Liver (tissue), 9 donors: Measurements from ENCODE around the gene EXD2. TPM values are rescaled to one million over a fixed set of nuclear protein-coding genes. Genes with fewer than 3 reads are reported as not detected.
A peak's percentile ranks its signal among the peaks of the same experiment; 100 is the strongest.

ENCODE experiments used
- DNase-seq: peaks from one replicate; pipeline ENCODE4 v3.0.0-alpha.2; 2017; ENCODE audit warnings: low spot score
- H3K27ac ChIP-seq, 2 donors: one replicate each; pipeline ENCODE4 v1.7.0; 2013; ENCODE audit warnings: inconsistent platforms in 2 of 2, low read length in 2 of 2, control low read depth in 1 of 2, low read depth in 1 of 2, mild to moderate bottlenecking in 1 of 2
- H3K27me3 ChIP-seq, 4 donors: one replicate each; pipeline versions ENCODE4 v1.6.1 to v1.7.0; 2013; ENCODE audit warnings: low read length in 3 of 4, inconsistent platforms in 1 of 4, mild to moderate bottlenecking in 1 of 4, moderate library complexity in 1 of 4; ENCODE audit not compliant: control insufficient read depth in 4 of 4, insufficient read depth in 4 of 4
- H3K36me3 ChIP-seq, 4 donors: one replicate each; pipeline versions ENCODE4 v1.6.1 to v1.7.0; 2013; ENCODE audit warnings: low read length in 3 of 4, mild to moderate bottlenecking in 3 of 4, low read depth in 1 of 4, moderate library complexity in 1 of 4; ENCODE audit not compliant: control insufficient read depth in 4 of 4, insufficient read depth in 3 of 4
- H3K4me1 ChIP-seq, 4 donors: one replicate each; pipeline versions ENCODE4 v1.6.1 to v1.7.0; 2013; ENCODE audit warnings: low read length in 3 of 4, mild to moderate bottlenecking in 3 of 4, moderate library complexity in 1 of 4; ENCODE audit not compliant: control insufficient read depth in 4 of 4, insufficient read depth in 4 of 4
- H3K4me3 ChIP-seq, 3 donors: one replicate each; pipeline versions ENCODE4 v1.6.1 to v1.7.0; 2013; ENCODE audit warnings: low read length in 3 of 3, control low read depth in 1 of 3, low read depth in 1 of 3, mild to moderate bottlenecking in 1 of 3
- H3K9ac ChIP-seq, 2 donors: one replicate each; pipeline ENCODE4 v1.7.0; 2013; ENCODE audit warnings: low read length in 2 of 2, mild to moderate bottlenecking in 2 of 2, moderate library complexity in 2 of 2, control low read depth in 1 of 2, low read depth in 1 of 2
- H3K9me3 ChIP-seq, 4 donors: one replicate each; pipeline versions ENCODE4 v1.6.1 to v1.7.0; 2013; ENCODE audit warnings: low read length in 3 of 4; ENCODE audit not compliant: control insufficient read depth in 4 of 4
- EGR1 ChIP-seq, 2 donors: IDR thresholded peaks; 2 replicates each; pipeline ENCODE4 v1.6.1; 2016 to 2018; ENCODE audit warnings: antibody characterized with exemption in 2 of 2, low read depth in 2 of 2
- FOXA1 ChIP-seq: IDR thresholded peaks from 2 replicates; pipeline ENCODE4 v1.6.1; 2016; ENCODE audit warnings: antibody characterized with exemption
- FOXA2 ChIP-seq: IDR thresholded peaks from 2 replicates; pipeline ENCODE4 v1.6.1; 2016; ENCODE audit warnings: antibody characterized with exemption
- HNF4A ChIP-seq, 2 donors: conservative IDR thresholded peaks; 2 replicates each; pipeline ENCODE4 v1.6.1; 2016; ENCODE audit warnings: antibody characterized with exemption in 2 of 2, mild to moderate bottlenecking in 2 of 2
- HNF4G ChIP-seq: IDR thresholded peaks from 2 replicates; pipeline ENCODE4 v1.6.1; 2016; ENCODE audit warnings: antibody characterized with exemption
- JUND ChIP-seq, 2 donors: IDR thresholded peaks; 2 replicates each; pipeline ENCODE4 v1.6.1; 2016; ENCODE audit warnings: antibody characterized with exemption in 2 of 2
- NR2F2 ChIP-seq: IDR thresholded peaks from 2 replicates; pipeline ENCODE4 v1.6.1; 2016; ENCODE audit warnings: antibody characterized with exemption
- RAD21 ChIP-seq, 2 donors: IDR thresholded peaks; 2 replicates each; pipeline ENCODE4 v1.6.1; 2016; ENCODE audit warnings: antibody characterized with exemption in 2 of 2, mild to moderate bottlenecking in 2 of 2
- RXRA ChIP-seq, 2 donors: IDR thresholded peaks; 2 replicates each; pipeline ENCODE4 v1.6.1; 2017 to 2018; ENCODE audit warnings: antibody characterized with exemption in 2 of 2, mild to moderate bottlenecking in 1 of 2
- SP1 ChIP-seq: IDR thresholded peaks from 2 replicates; pipeline ENCODE4 v1.6.1; 2018; ENCODE audit warnings: antibody characterized with exemption, mild to moderate bottlenecking
- TAF1 ChIP-seq: conservative IDR thresholded peaks from 2 replicates; pipeline ENCODE4 v1.6.1; 2016; ENCODE audit warnings: antibody characterized with exemption, mild to moderate bottlenecking
- YY1 ChIP-seq: IDR thresholded peaks from 2 replicates; pipeline ENCODE4 v1.6.1; 2016; ENCODE audit warnings: antibody characterized with exemption, mild to moderate bottlenecking
- WGBS: extraction: QIAGEN DNeasy Blood & Tissue Kit; methylation state at CpG from one replicate; pipeline ENCODE4 v1.1.7; 2013; 5-methylcytosine and 5-hydroxymethylcytosine counted together
- polyA plus RNA-seq, 2 donors: library from polyadenylated mRNA; stranded (reverse) in 1 of 2; unstranded in 1 of 2; fragments of 200-250 nt in 1 of 2; fragments of >200 nt in 1 of 2; fragmentation: Nextera tagmentation in 1 of 2; extraction: Ambion mirVana in 1 of 2; gene quantifications; one replicate each; pipeline versions ENCODE4 v1.2.1 to v1.2.3, GENCODE V29; 2013 to 2015
- total RNA-seq, 2 donors: library from RNA; depleted of rRNA; stranded (reverse); fragments of >200 nt; gene quantifications; one replicate each; pipeline ENCODE4 v1.2.3, GENCODE V29; 2014
- TF ChIP-seq, protein P1 (sequence below): IDR thresholded peaks from 2 replicates; pipeline ENCODE4 v1.6.1; 2016; ENCODE audit warnings: antibody characterized with exemption
- TF ChIP-seq, protein P2 (sequence below): IDR thresholded peaks from 2 replicates; pipeline ENCODE4 v1.6.1; 2016; ENCODE audit warnings: antibody characterized with exemption
- TF ChIP-seq, protein P3 (sequence below): IDR thresholded peaks from 2 replicates; pipeline ENCODE4 v1.6.1; 2016; ENCODE audit warnings: antibody characterized with exemption, mild to moderate bottlenecking
- TF ChIP-seq, protein P4 (sequence below): fragments of 150-350 bp; IDR thresholded peaks from 2 replicates; pipeline ENCODE4 v1.5.1; 2017; ENCODE audit warnings: improper control_type of control experiment, low read depth, low read length; ENCODE audit not compliant: missing input control
- TF ChIP-seq, protein P5 (sequence below): IDR thresholded peaks from 2 replicates; pipeline ENCODE4 v1.6.1; 2016; ENCODE audit warnings: antibody characterized with exemption
- donor health status: healthy.
- donor health status: healthy.
- donor health status: healthy.
- donor health status: healthy.
- donor health status: healthy.

EXD2 gene
- total and polyA plus RNA-seq, 4 donors: 4.7 to 8.8 (median 5.0) TPM

DNA sequence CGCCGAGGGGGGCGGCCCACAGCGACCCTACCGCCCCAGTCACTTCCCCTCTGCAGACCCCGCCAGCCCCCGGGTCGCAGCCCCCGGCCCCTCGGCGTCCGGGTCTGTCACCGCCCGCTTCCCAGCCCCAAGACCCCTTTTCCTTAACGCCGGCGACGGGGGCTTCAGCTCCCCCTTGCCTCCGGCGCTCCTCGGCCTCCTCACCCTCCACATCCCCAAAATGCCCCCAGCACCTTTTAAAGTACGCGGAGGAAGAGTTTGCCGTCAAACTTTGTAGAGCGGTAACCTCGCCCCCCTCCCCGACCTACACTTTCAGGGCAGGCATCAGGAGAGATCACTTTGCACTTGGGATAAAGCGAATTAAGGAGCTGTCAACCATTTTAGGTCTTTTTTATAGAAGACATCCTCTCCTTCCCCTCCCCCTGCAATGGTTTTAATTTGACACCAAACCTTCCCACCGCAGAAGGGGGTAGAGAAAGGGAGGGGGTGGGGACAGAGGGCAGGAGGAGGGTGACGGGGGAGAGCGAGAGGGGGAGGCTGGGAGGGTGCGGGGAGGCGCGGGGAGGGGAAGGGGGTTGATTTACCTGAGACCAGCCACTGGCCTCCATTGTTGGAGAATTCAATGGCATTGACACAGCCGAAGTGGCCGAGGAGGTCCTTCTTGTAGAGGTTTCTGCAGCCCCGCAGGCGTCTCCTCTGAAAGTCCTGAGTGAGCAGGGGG, 39.0 kb upstream of the EXD2 start:
- TF ChIP-seq, protein P1, sequence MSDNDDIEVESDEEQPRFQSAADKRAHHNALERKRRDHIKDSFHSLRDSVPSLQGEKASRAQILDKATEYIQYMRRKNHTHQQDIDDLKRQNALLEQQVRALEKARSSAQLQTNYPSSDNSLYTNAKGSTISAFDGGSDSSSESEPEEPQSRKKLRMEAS: peak; percentile 6
- TF ChIP-seq EGR1 (IDR thresholded peaks at IDR 0.05; ENCODE audit: low read depth in 2 of 2): no peak
- Histone ChIP-seq H3K27me3 (no peaks in the 10 kb centered on the region), H3K9me3 (no peaks in the 10 kb centered on the region), H3K9ac (peak overlapping the region; percentile 88 to 91), H3K36me3 (peaks cover 0 to 5% (median 0%) of the 10 kb centered on the region in 4 donors), H3K4me1 (peaks cover 5 to 21% (median 13%) of the 10 kb centered on the region in 4 donors), H3K27ac (peak overlapping the region; percentile 87 to 93), H3K4me3 (peak overlapping the region; percentile 69 to 96 (median 89))
- under 1% methylated on average over 38 of the region's 38 CpGs for WGBS
- DNase-seq: peak; percentile 46

DNA sequence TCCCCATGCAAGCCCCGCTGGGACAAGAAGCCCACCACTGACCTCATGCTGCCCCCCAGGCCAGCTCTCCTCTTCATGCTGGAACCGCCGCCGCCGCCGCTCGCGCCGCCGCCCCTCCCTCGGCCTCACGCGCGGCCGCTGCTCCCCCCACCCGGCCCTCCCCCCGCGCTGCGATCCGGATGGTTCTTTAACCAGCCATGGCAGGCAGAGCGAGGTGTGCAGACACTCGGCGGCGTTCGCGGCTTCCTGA, 38.5 kb upstream of the EXD2 start, which contains the start of gene DCAF5:
TSS of gene DCAF5 (minus strand) at position 218 of the 250 bp plus-strand sequence. CDS start at position 77, 141 bp downstream.
- Histone ChIP-seq H3K36me3 (peaks cover 0 to 5% (median 0%) of the 10 kb centered on the region in 4 donors), H3K4me1 (peaks cover 5 to 21% (median 13%) of the 10 kb centered on the region in 4 donors), H3K27me3 (no peaks in the 10 kb centered on the region), H3K4me3 (peak within 1 kb of the TSS; percentile 69 to 96 (median 89)), H3K27ac (peak within 1 kb of the TSS; percentile 87 to 93), H3K9me3 (no peaks in the 10 kb centered on the region), H3K9ac (peak within 1 kb of the TSS; percentile 88 to 91)
- peak; percentile 87 for DNase-seq
- TF ChIP-seq, protein P1: peak; percentile 6
- peak; percentile 50 for TF ChIP-seq YY1
- TF ChIP-seq EGR1 (IDR thresholded peaks at IDR 0.05; ENCODE audit: low read depth in 2 of 2): no peak
- 1% methylated on average over 26 of the region's 26 CpGs for WGBS

DNA sequence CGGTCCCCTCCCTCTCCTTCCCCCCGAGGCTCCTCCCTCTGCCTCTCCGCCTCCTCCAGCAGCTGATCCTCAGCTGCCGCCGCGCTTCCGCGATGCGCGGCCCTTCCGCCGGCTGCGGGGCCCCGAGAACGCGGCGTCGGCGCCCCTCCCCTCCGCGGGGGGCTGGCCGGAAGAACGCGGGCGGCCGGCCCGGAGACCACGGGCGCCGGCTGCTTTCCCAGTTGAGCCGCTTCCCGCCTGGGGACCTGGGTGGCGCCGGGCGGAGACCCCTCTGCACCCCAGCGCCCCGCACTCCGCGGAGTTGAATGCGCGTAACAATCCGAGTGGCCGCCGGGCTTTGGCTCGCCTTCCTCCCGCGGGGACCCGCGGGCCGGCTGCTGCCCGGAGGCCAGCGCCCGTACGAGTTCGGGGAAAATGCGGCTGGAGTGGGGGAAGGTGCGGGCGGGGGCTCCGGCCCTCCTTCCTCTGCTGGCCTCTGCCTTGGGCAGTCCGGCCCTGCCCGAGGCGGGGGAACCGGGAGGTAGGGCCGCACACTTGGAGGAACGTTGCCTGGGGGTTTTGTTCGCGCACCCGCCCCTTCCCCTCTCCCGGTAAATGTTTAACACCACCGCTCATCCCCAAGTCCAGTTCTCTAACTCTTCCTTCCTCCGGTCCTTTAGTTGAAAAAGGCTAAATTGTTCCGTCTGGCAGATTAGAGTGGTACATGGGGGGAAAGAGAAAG, 38.0 kb upstream of the EXD2 start:
- no peaks in the 10 kb centered on the region for H3K27me3 ChIP-seq
- peak; percentile 49 for DNase-seq
- H3K27ac ChIP-seq: peak overlapping the region; percentile 87 to 93
- H3K9me3 ChIP-seq: no peaks in the 10 kb centered on the region
- peaks cover 5 to 21% (median 13%) of the 10 kb centered on the region in 4 donors for H3K4me1 ChIP-seq
- under 1% methylated on average over 72 of the region's 72 CpGs for WGBS
- peaks cover 0 to 5% (median 0%) of the 10 kb centered on the region in 4 donors for H3K36me3 ChIP-seq
- H3K4me3 ChIP-seq: peak overlapping the region; percentile 69 to 96 (median 84)
- peak overlapping the region; percentile 36 to 73 for H3K9ac ChIP-seq
- no peak for TF ChIP-seq EGR1 (IDR thresholded peaks at IDR 0.05; ENCODE audit: low read depth in 2 of 2)
- TF ChIP-seq, protein P1: no peak
- TF ChIP-seq HNF4A (conservative IDR thresholded peaks at IDR 0.05): no peak
- TF ChIP-seq, protein P2, sequence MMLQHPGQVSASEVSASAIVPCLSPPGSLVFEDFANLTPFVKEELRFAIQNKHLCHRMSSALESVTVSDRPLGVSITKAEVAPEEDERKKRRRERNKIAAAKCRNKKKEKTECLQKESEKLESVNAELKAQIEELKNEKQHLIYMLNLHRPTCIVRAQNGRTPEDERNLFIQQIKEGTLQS: no peak
- TF ChIP-seq, protein P3, sequence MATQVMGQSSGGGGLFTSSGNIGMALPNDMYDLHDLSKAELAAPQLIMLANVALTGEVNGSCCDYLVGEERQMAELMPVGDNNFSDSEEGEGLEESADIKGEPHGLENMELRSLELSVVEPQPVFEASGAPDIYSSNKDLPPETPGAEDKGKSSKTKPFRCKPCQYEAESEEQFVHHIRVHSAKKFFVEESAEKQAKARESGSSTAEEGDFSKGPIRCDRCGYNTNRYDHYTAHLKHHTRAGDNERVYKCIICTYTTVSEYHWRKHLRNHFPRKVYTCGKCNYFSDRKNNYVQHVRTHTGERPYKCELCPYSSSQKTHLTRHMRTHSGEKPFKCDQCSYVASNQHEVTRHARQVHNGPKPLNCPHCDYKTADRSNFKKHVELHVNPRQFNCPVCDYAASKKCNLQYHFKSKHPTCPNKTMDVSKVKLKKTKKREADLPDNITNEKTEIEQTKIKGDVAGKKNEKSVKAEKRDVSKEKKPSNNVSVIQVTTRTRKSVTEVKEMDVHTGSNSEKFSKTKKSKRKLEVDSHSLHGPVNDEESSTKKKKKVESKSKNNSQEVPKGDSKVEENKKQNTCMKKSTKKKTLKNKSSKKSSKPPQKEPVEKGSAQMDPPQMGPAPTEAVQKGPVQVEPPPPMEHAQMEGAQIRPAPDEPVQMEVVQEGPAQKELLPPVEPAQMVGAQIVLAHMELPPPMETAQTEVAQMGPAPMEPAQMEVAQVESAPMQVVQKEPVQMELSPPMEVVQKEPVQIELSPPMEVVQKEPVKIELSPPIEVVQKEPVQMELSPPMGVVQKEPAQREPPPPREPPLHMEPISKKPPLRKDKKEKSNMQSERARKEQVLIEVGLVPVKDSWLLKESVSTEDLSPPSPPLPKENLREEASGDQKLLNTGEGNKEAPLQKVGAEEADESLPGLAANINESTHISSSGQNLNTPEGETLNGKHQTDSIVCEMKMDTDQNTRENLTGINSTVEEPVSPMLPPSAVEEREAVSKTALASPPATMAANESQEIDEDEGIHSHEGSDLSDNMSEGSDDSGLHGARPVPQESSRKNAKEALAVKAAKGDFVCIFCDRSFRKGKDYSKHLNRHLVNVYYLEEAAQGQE: peak; percentile 25
- peak; percentile 41 for TF ChIP-seq TAF1
- TF ChIP-seq RXRA (IDR thresholded peaks at IDR 0.05): no peak
- TF ChIP-seq RAD21 (IDR thresholded peaks at IDR 0.05): peak in 1 of 2 donors; percentile 25
- no peak for TF ChIP-seq HNF4G
- TF ChIP-seq, protein P4, sequence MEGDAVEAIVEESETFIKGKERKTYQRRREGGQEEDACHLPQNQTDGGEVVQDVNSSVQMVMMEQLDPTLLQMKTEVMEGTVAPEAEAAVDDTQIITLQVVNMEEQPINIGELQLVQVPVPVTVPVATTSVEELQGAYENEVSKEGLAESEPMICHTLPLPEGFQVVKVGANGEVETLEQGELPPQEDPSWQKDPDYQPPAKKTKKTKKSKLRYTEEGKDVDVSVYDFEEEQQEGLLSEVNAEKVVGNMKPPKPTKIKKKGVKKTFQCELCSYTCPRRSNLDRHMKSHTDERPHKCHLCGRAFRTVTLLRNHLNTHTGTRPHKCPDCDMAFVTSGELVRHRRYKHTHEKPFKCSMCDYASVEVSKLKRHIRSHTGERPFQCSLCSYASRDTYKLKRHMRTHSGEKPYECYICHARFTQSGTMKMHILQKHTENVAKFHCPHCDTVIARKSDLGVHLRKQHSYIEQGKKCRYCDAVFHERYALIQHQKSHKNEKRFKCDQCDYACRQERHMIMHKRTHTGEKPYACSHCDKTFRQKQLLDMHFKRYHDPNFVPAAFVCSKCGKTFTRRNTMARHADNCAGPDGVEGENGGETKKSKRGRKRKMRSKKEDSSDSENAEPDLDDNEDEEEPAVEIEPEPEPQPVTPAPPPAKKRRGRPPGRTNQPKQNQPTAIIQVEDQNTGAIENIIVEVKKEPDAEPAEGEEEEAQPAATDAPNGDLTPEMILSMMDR: no peak
- peak; percentile 26 for TF ChIP-seq SP1
- TF ChIP-seq FOXA2: no peak
- no peak for TF ChIP-seq FOXA1
- TF ChIP-seq JUND (IDR thresholded peaks at IDR 0.05): no peak
- TF ChIP-seq, protein P5, sequence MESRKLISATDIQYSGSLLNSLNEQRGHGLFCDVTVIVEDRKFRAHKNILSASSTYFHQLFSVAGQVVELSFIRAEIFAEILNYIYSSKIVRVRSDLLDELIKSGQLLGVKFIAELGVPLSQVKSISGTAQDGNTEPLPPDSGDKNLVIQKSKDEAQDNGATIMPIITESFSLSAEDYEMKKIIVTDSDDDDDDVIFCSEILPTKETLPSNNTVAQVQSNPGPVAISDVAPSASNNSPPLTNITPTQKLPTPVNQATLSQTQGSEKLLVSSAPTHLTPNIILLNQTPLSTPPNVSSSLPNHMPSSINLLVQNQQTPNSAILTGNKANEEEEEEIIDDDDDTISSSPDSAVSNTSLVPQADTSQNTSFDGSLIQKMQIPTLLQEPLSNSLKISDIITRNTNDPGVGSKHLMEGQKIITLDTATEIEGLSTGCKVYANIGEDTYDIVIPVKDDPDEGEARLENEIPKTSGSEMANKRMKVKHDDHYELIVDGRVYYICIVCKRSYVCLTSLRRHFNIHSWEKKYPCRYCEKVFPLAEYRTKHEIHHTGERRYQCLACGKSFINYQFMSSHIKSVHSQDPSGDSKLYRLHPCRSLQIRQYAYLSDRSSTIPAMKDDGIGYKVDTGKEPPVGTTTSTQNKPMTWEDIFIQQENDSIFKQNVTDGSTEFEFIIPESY: no peak
- TF ChIP-seq NR2F2: no peak
